GM23248 (cell line): Measurements from ENCODE around the gene CA5B. TPM values are rescaled to one million over a fixed set of nuclear protein-coding genes. Genes with fewer than 3 reads are reported as not detected.

Source experiments
- DNase-seq: peaks from one replicate; pipeline ENCODE4 v3.0.0-alpha.2; 2015
- H2AFZ ChIP-seq: fragments of 200-600 bp; sonication (generic); 2 replicates; pipeline ENCODE4 v1.6.1; 2016; ENCODE audit warnings: antibody characterized with exemption
- H3F3A ChIP-seq: fragments of 200-600 bp; sonication (generic); 2 replicates; pipeline ENCODE4 v1.6.1; 2016; ENCODE audit warnings: mild to moderate bottlenecking, antibody characterized with exemption, mixed run types; ENCODE audit not compliant: insufficient read depth
- H3K27ac ChIP-seq: fragments of 200-600 bp; sonication (generic); 2 replicates; pipeline ENCODE4 v1.5.1; 2016; ENCODE audit warnings: mild to moderate bottlenecking
- H3K27me3 ChIP-seq: fragments of 200-600 bp; sonication (generic); replicated peaks from 2 replicates; pipeline ENCODE4 v1.6.1; 2016; ENCODE audit warnings: mild to moderate bottlenecking; ENCODE audit not compliant: insufficient read depth
- H3K36me3 ChIP-seq: fragments of 200-600 bp; sonication (generic); 2 replicates; pipeline ENCODE4 v1.6.1; 2016; ENCODE audit warnings: low read depth, mild to moderate bottlenecking
- H3K4me1 ChIP-seq: fragments of 200-600 bp; sonication (generic); 2 replicates; pipeline ENCODE4 v1.6.1; 2016; ENCODE audit warnings: mild to moderate bottlenecking; ENCODE audit not compliant: insufficient read depth
- H3K4me2 ChIP-seq: fragments of 200-600 bp; sonication (generic); one replicate; pipeline ENCODE4 v1.6.1; 2016; ENCODE audit warnings: mild to moderate bottlenecking; ENCODE audit not compliant: unreplicated experiment
- H3K4me3 ChIP-seq: fragments of 200-600 bp; sonication (generic); 2 replicates; pipeline ENCODE4 v1.5.1; 2016; ENCODE audit warnings: mild to moderate bottlenecking
- H3K79me2 ChIP-seq: fragments of 200-600 bp; sonication (generic); 2 replicates; pipeline ENCODE4 v1.6.1; 2016; ENCODE audit warnings: mild to moderate bottlenecking; ENCODE audit not compliant: insufficient read depth
- H3K9ac ChIP-seq: fragments of 200-600 bp; sonication (generic); 2 replicates; pipeline ENCODE4 v1.6.1; 2016; ENCODE audit warnings: mild to moderate bottlenecking
- H3K9me2 ChIP-seq: fragments of 200-600 bp; sonication (generic); 2 replicates; pipeline ENCODE4 v1.6.1; 2016; ENCODE audit warnings: mixed run types, mild to moderate bottlenecking, moderate library complexity; ENCODE audit not compliant: insufficient read depth
- H3K9me3 ChIP-seq: fragments of 200-600 bp; sonication (generic); one replicate; pipeline ENCODE4 v1.6.1; 2017; ENCODE audit warnings: low read depth
- H4K20me1 ChIP-seq: fragments of 200-600 bp; sonication (generic); 2 replicates; pipeline ENCODE4 v1.6.0; 2016; ENCODE audit not compliant: insufficient read depth
- EZH2 ChIP-seq: fragments of 200-600 bp; sonication (generic); IDR thresholded peaks from 2 replicates; pipeline ENCODE4 v1.6.1; 2018; ENCODE audit warnings: antibody characterized with exemption, mild to moderate bottlenecking; ENCODE audit not compliant: insufficient read depth, poor library complexity, severe bottlenecking
- EZH2phosphoT487 ChIP-seq: fragments of 200-600 bp; sonication (generic); IDR thresholded peaks from 2 replicates; pipeline ENCODE4 v1.6.1; 2018; ENCODE audit warnings: antibody characterized with exemption, moderate library complexity, mild to moderate bottlenecking, low read depth; ENCODE audit not compliant: insufficient read depth
- WGBS, 2 experiments: methylation state at CpG; one replicate each; pipeline ENCODE4 v1.1.6; 2015 to 2017; ENCODE audit warnings: low lambda C conversion rate in 2 of 2, low coverage in 1 of 2; ENCODE audit errors: missing lambda C conversion rate in 2 of 2; 5-methylcytosine and 5-hydroxymethylcytosine counted together
- in situ Hi-C: fragments of 300-500 bp; cut with MboI; formaldehyde crosslinking; loops from 2 replicates; pipeline ENCODE4 v1.15.0; 2020
- polyA plus RNA-seq: library from polyadenylated mRNA; unstranded; fragments of >200 nt; fragmentation: Nextera tagmentation; extraction: Ambion mirVana; gene quantifications from 2 replicates; pipeline ENCODE4 v1.2.1, GENCODE V29; 2016
- total RNA-seq: library from RNA; depleted of rRNA; stranded (reverse); fragments of >200 nt; shearing (Covaris generic); gene quantifications from 2 replicates; pipeline ENCODE4 v1.2.3, GENCODE V29; 2014; rRNA removed

Gene CA5B, protein sequence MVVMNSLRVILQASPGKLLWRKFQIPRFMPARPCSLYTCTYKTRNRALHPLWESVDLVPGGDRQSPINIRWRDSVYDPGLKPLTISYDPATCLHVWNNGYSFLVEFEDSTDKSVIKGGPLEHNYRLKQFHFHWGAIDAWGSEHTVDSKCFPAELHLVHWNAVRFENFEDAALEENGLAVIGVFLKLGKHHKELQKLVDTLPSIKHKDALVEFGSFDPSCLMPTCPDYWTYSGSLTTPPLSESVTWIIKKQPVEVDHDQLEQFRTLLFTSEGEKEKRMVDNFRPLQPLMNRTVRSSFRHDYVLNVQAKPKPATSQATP
- 7.8 and 8.2 TPM in 2 replicates for total RNA-seq
- 3.0 and 6.4 TPM in 2 replicates for polyA plus RNA-seq

DNA sequence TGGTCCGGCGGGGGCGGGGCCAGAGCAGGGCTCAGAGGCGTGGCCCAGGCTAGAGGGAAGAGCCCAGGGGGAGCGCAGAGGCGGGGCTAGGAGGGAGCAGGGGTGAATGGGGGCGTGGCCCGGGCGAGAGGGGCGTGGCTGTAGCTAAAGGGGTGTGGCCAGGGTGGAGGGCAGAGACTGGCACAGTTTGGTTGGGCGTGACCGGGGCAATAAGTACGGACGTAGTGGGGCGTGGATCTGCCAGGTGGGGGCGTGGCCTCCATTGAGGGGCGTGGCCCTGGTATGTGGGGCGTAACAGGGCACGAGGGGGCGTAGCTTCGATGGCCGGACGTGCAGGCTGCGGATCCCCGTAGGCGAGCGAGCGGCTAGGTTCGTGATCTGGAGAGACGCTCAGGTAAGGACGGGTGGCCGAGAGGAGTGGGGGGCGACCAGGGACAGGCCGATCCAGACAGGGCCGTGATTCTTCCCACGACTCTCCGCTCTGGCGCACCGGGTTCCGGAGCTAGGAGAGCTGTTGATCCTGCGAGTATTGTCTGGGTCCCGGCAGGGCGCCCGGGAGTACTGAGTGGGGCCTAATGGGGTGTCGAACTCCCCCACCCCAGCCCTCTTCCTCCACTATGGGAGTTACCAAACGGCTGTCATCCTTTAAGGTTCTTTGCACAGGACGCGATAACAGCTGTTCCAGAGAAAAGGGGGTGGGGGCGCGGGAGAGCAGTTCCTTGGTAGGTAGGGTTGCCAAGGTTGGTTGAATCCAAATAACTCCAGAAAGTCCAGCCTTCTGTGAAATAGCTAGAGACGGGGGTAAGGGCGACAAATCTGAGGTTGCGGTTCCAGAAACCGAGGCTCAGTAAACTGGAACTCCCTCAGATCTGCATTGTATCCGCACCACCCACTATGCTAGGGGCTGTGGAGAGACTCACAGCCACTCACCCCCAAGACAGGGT is at the start of gene CA5B:
Gene CA5B, plus strand, starts transcription at position 312 of the 944 bp plus-strand sequence. CDS start 11,754 bp downstream, outside the sequence.
- Histone ChIP-seq H3F3A (peaks cover 4% of the 10 kb centered on the region; the same call in 1 of the 2 replicates), H3K4me2 (peak within 1 kb of the TSS; percentile 75), H3K79me2 (no peaks in the 10 kb centered on the region), H3K4me3 (peak within 1 kb of the TSS; percentile 72), H2AFZ (peak within 1 kb of the TSS; percentile 85), H3K9me3 (no peaks in the 10 kb centered on the region), H3K27ac (no peak within 1 kb of the TSS), H3K36me3 (no peaks in the 10 kb centered on the region), H3K9me2 (no peaks in the 10 kb centered on the region), H4K20me1 (no peaks in the 10 kb centered on the region), H3K9ac (peak within 1 kb of the TSS; percentile 68), H3K4me1 (no peaks in the 10 kb centered on the region), H3K27me3 (no peaks in the 10 kb centered on the region)
- TF ChIP-seq EZH2phosphoT487: no peak
- no peak for TF ChIP-seq EZH2
- in situ Hi-C loops: no loop called here
- DNase-seq: peak; percentile 88
- 3 to 22% methylated on average over 10 to 25 of the region's 55 CpGs for WGBS, 2 experiments

GRCh38 chrX:15694941-15695451 is 43.1 kb upstream of the CA5B start:
- H3K27ac ChIP-seq: no peak overlapping the region
- H3K4me2 ChIP-seq: no peak overlapping the region
- no peak for DNase-seq
- in situ Hi-C loops: no loop called here
- H3K9me3 ChIP-seq: no peaks in the 10 kb centered on the region
- no peak overlapping the region for H2AFZ ChIP-seq
- no peak overlapping the region for H3K9ac ChIP-seq
- no peaks in the 10 kb centered on the region for H3F3A ChIP-seq
- no peaks in the 10 kb centered on the region for H3K79me2 ChIP-seq
- H3K9me2 ChIP-seq: no peaks in the 10 kb centered on the region
- H3K36me3 ChIP-seq: no peaks in the 10 kb centered on the region
- H4K20me1 ChIP-seq: no peaks in the 10 kb centered on the region
- 80 to 94% methylated on average over 5 of the region's 6 CpGs for WGBS, 2 experiments
- TF ChIP-seq EZH2phosphoT487 (no peak), EZH2 (no peak)
- no peaks in the 10 kb centered on the region for H3K27me3 ChIP-seq
- no peak overlapping the region for H3K4me3 ChIP-seq
- no peaks in the 10 kb centered on the region for H3K4me1 ChIP-seq

- H2AFZ ChIP-seq: no peak overlapping the region
- no peaks in the 10 kb centered on the region for H3K9me2 ChIP-seq
- no peaks in the 10 kb centered on the region for H3K36me3 ChIP-seq
- no peak overlapping the region for H3K4me3 ChIP-seq
- H3F3A ChIP-seq: no peaks in the 10 kb centered on the region
- in situ Hi-C loops: no loop called here
- H4K20me1 ChIP-seq: no peaks in the 10 kb centered on the region
- H3K27ac ChIP-seq: no peak overlapping the region
- no peaks in the 10 kb centered on the region for H3K27me3 ChIP-seq
- no peaks in the 10 kb centered on the region for H3K4me1 ChIP-seq
- no peaks in the 10 kb centered on the region for H3K9me3 ChIP-seq
- no peaks in the 10 kb centered on the region for H3K79me2 ChIP-seq
- DNase-seq: no peak
- TF ChIP-seq EZH2phosphoT487 (no peak), EZH2 (no peak)
- H3K9ac ChIP-seq: no peak overlapping the region
- WGBS, 2 experiments: 97 to 100% methylated on average over 3 of the region's 3 CpGs
- H3K4me2 ChIP-seq: no peak overlapping the region
Measured at GRCh38 chrX:15696516-15696915, 41.6 kb upstream of the CA5B start.
